Stimulated activated CD4-positive, alpha-beta T cell treated with anti-CD3 and anti-CD28 coated beads, Interleukin-2, amount 100 ng/mL, for 4 hours (primary cell): Measurements from ENCODE around the gene CSNK1G2.

Experiments
- DNase-seq: peaks from one replicate; pipeline ENCODE4 v3.0.0-alpha.2; 2020; ENCODE audit warnings: low read depth

The CSNK1G2 gene

DNA sequence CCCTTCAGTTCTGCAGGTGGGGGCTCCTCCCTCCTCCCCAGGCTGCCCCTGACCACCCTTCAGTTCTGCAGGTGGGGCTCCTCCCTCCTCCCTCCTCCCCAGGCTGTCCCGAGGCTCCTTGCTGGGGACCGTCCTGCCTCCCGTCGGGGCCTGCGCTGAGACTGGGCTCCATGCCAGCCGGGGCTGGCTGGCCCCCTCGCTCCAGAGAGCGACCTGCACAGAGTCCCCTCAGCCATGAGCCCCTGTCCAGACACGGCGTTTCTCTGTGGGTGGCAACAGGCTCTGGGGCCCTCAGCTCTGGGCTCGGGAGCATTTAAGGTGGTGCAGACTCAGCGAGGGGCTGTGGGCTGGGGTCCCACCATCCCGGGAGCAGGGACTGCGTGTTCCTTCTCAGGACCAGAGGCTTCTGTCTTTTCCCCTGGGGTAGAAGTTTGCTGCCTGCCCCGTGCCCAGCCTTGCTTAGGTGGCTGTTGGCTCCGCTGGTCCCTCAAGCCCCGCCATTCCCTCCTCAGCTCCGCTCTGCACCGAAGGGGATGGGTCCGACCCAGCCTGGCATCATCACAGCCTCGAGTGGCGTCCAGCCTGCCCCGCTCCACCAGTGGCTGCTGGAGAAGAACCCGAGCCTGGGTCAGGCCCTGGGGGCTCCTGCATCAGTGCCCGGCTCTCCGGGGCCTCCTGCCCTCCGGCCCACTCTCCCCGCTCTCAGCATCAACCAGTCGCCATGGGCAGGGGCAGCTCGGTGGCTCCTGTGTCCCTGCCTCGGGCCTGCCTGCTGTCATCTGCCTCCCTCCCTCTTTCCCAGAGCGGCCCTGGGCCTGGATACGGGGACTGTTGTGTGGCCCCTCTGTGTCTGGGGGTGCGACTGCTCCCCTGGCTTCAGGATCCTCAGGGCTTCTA, 27.6 kb downstream of the CSNK1G2 start:
- no peak for DNase-seq

DNA sequence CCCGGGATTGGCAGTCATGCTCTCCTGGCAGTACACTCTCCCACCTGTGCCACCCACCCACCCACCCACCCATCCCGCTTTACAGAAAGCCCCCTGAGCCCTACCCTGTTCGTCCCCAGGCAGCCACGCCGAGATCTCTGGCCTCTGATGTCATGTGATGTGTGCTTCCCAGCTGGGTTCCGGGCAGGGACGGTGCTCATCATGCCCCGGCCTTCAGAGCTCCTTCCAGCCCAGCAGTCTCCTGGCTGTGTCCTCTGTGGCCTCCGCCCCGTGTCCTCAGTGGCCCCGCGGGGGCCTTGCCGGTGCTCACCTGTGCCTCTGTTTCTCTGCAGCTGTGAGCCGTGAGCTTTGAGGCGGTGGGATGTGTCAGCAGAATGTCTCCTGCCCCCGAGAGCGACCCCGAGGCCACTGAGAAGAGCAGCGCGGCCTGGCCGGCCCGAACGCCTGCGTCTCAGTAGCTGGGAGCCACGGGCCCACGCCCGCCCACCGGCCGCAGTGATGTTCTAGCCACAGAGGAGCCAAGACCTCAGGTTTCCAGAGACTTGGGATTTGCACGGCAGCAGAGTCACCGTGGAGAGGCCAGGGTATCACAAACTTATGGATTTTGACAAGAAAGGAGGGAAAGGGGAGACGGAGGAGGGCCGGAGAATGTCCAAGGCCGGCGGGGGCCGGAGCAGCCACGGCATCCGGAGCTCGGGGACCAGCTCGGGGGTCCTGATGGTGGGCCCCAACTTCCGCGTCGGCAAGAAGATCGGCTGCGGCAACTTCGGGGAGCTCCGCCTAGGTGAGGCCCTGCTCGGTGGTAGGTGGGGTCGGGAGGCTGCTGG, 28.4 kb downstream of the CSNK1G2 start:
- DNase-seq: no peak

GRCh38 chr19:1970003-1970805, 29.2 kb downstream of the CSNK1G2 start:
- DNase-seq: no peak

- no peak for DNase-seq
Observed at GRCh38 chr19:1970806-1971502, 30.0 kb downstream of the CSNK1G2 start.

DNA sequence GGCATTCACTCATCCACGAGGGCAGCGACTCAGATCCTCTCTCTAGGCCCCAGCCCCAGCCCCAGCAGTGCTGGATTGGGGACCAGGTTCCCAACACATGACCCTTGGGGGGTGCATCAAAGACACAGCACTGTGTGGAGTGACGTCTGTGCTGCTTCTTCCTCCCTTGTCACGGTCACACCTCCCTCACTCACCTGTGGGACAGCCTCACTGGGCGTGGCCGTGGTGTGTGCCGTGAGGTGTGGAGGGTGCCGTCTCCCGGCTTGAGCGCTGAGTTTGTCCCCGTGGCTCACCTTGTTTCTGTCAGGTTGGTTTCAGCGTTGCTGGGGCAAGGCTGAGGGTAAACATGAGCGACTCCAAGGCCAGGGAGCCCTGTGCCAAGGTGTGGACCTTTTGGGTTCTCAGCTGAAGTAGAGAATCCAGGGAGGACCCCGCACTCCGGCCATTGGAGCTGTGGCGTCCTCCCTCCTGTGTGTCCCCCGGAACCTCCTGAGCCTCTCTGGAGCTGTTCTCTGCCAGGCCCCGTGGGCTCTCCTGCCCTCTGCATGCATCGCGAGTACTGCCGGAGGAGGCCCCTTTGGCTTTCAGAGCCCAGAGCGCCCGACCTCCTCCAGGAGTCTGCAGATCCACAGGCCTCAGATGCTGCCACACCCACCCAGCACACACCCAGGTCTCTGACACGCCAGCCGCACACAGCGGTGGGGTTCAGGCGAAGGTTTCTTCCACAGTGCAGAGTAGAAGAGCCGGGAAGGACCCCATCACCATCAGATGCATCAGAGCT, 33.6 kb downstream of the CSNK1G2 start:
- DNase-seq: no peak

DNA sequence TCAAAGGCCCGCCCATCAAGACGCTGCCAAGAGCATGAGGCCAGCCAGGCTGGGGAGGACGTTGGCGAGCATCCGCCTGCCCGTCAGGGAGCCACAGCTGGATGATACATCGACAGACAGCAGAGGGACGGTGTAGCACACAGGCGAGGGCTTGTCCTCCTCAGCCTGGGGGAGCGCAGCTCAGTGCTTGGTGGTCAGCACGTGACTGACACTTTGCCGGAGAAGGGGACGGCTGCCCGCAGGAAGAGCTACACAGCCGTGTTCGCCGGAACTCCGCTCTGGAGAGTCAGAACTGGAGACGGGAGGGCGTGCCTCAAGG, 34.1 kb downstream of the CSNK1G2 start:
- DNase-seq: no peak

DNA sequence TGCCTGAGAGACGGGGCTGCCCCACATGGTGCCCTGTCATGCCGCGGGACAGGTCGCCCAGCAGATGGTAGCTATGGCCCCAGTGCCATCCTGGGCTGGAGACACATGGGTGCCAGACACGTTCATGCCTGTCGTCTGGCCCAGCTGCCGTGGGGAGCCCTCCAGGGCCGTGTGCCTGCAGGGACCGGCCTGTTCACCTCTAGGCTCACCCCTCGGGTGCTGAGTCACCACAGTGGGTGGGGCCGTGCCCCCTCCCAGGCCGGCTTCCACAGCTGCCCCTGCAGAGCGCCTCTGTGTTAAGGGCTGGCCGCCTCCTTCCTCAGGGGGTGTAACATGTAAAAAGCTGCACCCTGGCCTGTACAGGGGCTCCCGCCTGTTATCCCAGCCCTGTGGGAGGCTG, 36.1 kb downstream of the CSNK1G2 start:
- no peak for DNase-seq

DNA sequence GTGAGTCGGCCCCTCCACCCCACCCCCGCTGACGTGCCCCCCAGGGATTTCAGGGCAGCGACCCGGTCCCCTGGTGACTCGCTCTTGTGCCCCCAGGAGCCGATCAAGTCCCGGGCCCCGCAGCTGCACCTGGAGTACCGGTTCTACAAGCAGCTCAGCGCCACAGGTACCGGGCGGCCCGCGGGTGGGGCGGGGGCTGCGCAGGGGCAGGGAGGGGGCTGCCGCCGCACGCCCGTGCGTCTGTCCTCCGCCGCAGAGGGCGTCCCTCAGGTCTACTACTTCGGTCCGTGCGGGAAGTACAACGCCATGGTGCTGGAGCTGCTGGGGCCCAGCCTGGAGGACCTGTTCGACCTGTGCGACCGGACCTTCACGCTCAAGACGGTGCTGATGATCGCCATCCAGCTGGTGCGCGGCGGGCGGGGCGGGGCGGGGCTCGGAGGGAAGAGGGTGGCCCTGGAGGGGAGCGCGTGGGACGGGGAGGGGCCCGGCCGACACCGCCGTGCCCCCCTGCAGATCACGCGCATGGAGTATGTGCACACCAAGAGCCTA, 37.4 kb downstream of the CSNK1G2 start:
- DNase-seq: no peak

GRCh38 chr19:1979017-1979416, 38.0 kb downstream of the CSNK1G2 start:
- DNase-seq: no peak

- DNase-seq: no peak
Observed at GRCh38 chr19:1979642-1980041, 38.7 kb downstream of the CSNK1G2 start.

DNA sequence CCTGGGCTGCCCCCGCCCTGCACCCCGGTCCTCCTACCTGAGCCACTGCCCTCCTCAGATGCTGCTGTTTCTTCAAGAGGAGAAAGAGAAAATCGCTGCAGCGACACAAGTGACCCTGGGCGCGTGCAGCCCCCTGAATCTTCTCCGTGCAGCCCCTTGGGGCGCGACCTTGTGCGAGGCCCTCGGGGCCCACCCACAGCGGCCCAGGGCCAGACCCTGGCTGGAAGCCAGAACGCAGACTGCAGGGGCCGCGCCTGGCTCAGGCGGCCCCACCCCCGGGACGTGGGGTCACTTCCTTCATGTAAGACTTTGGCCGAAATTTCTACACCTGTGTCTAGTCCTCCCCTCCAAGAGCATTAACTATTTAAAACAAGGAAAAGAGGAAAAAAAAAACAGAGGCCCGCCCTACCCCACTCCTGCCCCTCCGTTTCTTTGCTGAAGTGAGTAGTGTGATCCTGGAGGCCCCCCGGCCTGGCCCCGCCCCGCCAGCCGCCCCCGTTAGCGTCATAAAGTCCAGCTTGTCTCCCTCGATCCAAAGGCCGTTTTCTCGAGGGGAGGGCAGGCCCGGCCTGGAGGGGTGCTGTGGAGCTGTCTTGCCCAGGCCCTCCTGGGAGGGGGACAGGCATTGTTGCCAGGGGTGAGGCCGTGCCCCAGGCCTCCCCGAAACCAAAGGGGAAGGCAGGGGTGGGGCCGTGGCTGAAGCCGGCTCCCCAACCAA, 39.3 kb downstream of the CSNK1G2 start:
- DNase-seq: no peak

- DNase-seq: no peak
Observed at GRCh38 chr19:1980809-1981181, 39.8 kb downstream of the CSNK1G2 start.

GRCh38 chr19:1981253-1981652, 40.3 kb downstream of the CSNK1G2 start:
- no peak for DNase-seq

DNA sequence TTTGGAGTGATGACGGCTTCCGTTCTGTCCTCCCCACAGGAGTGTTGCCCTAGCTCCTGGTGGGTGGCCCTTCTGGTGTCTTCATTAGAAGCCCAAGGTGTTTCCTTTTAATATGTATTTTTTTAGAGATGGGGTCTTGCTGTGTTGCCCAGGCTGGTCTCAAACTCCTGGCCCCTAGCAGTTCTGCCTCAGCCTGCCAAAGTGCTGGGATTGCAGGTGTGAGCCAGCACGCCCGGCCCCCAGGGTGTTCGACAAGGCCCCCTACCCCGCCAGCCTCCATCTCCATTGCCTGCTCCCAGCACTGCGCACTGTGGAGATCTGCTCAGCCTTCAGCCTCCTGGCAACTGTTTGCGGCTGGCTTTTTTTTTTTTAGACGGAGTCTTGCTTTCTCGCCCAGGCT, 43.4 kb downstream of the CSNK1G2 start:
- DNase-seq: no peak

DNA sequence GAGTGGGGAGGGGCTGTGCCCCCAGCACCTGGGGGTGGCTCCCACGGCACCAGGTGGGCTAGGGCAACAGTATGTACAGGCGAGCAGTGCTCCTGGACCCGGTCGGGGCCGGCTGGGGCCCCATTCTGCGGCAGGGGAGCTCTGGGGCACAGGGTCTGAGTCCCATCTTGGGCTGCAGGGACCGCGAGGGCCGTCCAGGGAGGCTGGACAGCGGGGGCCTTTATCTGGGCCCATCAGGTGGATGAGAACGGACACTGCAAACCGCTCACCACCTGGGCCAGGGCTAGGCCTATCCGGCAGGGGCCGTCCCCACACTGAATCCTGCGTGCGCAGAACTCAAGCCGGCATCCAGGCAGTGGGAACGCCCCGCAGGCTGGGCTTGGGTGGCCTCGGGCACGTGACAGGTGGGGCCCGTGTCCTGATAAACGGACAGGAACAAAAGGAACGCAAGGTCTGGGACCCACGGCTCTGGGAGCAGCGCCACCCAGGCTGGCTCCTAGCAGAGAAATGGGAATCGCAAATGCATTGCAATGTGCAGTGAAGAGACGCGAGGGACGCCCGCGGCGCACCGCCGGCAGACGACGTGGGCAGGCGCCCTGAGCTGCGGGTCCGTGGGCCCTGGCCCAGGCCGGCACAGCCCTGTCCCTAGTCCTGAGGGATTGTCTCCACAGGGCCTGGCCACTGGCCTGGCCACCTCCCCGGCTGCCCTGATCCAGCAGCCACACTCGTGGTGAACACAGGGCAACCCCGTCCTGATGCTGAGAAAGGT, 44.8 kb downstream of the CSNK1G2 start:
- no peak for DNase-seq

DNA sequence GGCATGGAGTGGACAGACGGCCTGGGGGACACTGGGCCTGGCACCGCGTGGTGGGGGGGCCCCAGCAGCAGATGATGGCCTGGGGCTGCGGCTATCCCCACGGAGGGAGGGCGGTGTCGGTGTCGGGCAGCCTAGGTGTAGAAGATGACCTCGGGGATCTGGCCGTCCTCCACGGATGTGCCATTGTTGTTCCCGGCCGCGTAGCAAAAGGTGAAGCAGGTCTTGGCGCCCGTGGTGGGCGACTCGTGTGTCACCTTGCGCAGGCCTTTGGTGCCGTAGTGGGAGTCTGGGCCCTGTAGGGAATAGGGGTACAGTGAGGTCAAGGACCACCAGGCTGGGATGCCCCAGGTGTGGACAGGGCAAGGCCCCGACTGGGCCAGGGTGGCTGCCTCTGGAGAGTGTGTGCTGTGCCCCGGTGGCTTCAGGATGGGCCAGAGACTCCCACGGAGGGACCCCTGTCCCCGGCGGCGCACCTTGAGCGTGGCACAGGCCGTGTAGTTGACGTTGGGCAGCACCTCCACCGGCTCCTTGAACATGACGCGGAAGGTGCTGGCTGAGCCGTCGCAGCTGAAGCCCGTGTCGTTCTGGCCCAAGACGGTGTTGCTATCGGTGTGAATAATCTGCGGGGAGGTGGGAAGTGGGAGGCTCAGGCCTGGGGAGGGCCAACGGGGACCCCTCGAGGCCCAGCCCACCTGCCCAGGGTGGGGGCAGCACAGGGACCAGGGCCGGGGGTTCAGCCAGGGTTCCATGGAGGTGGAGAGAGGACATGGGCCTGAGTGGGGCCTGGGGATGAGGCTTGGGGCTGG, 45.6 kb downstream of the CSNK1G2 start:
- DNase-seq: no peak

DNA sequence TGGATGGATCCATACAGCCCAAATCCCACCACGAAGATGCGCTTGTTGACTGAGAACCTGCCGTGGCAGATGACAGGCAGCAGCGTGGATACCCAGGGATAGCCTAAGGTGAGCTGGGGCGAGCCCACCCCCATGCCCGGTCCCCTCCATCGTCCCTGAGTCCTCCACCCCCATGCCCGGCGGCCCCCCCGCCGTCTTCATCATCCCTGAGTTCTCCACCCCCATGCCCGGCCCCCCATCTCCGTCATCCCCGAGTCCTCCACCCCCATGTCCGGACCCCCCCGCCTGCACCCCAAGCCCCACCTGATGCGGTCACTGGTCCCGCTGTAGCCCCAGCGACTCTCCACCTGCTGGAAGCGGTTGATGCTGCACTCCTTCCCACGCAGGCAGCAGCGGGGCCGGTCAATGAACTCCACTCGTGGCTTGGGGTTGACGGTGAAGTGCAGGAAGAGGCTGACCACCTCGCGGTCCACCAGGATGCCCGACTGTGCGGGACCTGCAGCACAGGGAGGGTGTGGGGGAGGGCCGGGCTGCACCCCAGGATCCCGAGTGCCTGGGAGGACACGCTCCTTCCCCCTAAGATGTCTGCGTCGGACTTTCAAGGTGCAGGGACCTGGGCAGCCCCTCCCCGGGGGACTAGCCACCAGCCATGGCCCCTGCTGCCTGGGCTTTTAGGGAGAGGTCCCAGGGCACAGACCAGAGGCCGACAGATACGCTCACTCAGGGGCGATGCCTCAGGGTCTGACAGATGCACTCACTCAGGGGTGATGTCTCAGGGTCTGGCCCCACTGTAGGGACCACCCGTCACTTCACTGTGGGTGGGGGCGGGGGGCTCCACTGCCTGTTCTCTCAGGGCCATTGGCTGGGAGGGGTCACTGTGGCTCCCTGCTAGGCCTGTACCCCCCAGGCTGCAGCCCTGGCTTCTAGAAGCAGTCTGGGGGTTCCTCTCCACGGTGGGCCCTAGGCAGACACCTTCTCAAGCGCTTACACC, 46.5 kb downstream of the CSNK1G2 start:
- no peak for DNase-seq
